Mesendoderm (in vitro differentiated cells): ENCODE measurements around the gene MAGIX. TPM values are rescaled to one million over a fixed set of nuclear protein-coding genes. Genes with fewer than 3 reads are reported as not detected.
A peak's percentile ranks its signal among the peaks of the same experiment; 100 is the strongest.

ENCODE experiments used
- DNase-seq: peaks from one replicate; pipeline ENCODE4 v3.0.0; 2013
- H2AK5ac ChIP-seq: 2 replicates; pipeline ENCODE4 v1.6.1; 2013; ENCODE audit warnings: low read length, inconsistent platforms
- H2BK120ac ChIP-seq: 2 replicates; pipeline ENCODE4 v1.6.1; 2013; ENCODE audit warnings: low read depth, mild to moderate bottlenecking, low read length, moderate library complexity, mixed read lengths
- H2BK15ac ChIP-seq: replicated peaks from 2 replicates; pipeline ENCODE4 v1.6.1; 2013; ENCODE audit warnings: low read depth, mild to moderate bottlenecking, moderate library complexity
- H2BK5ac ChIP-seq: 2 replicates; pipeline ENCODE4 v1.6.1; 2013; ENCODE audit warnings: low read length, inconsistent platforms
- H3K18ac ChIP-seq: 2 replicates; pipeline ENCODE4 v1.6.1; 2013; ENCODE audit warnings: mild to moderate bottlenecking, low read length, mixed read lengths
- H3K23ac ChIP-seq: one replicate; pipeline ENCODE4 v1.6.1; 2013; ENCODE audit warnings: low read length
- H3K27ac ChIP-seq: 2 replicates; pipeline ENCODE4 v1.5.1; 2013; ENCODE audit warnings: low read depth, mild to moderate bottlenecking, inconsistent platforms, low read length, moderate library complexity
- H3K27me3 ChIP-seq: 2 replicates; pipeline ENCODE4 v1.6.1; 2013; ENCODE audit warnings: low read length, control low read depth, mild to moderate bottlenecking, inconsistent platforms; ENCODE audit not compliant: insufficient read depth, poor library complexity
- H3K36me3 ChIP-seq: 2 replicates; pipeline ENCODE4 v1.6.1; 2013; ENCODE audit warnings: low read length, inconsistent platforms; ENCODE audit not compliant: control insufficient read depth, insufficient read depth
- H3K4ac ChIP-seq: one replicate; pipeline ENCODE4 v1.6.1; 2013; ENCODE audit warnings: low read depth, mild to moderate bottlenecking, low read length, moderate library complexity
- H3K4me1 ChIP-seq: 2 replicates; pipeline ENCODE4 v1.6.1; 2013; ENCODE audit warnings: low read depth, low read length, inconsistent platforms; ENCODE audit not compliant: control insufficient read depth
- H3K4me2 ChIP-seq: 2 replicates; pipeline ENCODE4 v1.6.1; 2013; ENCODE audit warnings: low read length
- H3K4me3 ChIP-seq: 2 replicates; pipeline ENCODE4 v1.5.1; 2013; ENCODE audit warnings: mild to moderate bottlenecking, low read length
- H3K56ac ChIP-seq: one replicate; pipeline ENCODE4 v1.6.1; 2013; ENCODE audit warnings: low read length
- H3K79me1 ChIP-seq: 2 replicates; pipeline ENCODE4 v1.6.1; 2013; ENCODE audit warnings: low read length, inconsistent platforms
- H3K79me2 ChIP-seq: 2 replicates; pipeline ENCODE4 v1.6.1; 2013; ENCODE audit warnings: mild to moderate bottlenecking, low read length; ENCODE audit not compliant: control insufficient read depth, insufficient read depth
- H3K9ac ChIP-seq: 2 replicates; pipeline ENCODE4 v1.6.1; 2013; ENCODE audit warnings: low read length, inconsistent platforms
- H4K5ac ChIP-seq: one replicate; pipeline ENCODE4 v1.6.1; 2013; ENCODE audit warnings: low read length
- H4K8ac ChIP-seq: one replicate; pipeline ENCODE4 v1.6.1; 2013; ENCODE audit warnings: low read depth, mild to moderate bottlenecking, control low read depth, low read length, moderate library complexity
- WGBS: extraction: QIAGEN DNeasy Blood & Tissue Kit; methylation state at CpG from one replicate; pipeline ENCODE4 v1.1.7; 2013; ENCODE audit warnings: low lambda C conversion rate, missing lambda C conversion rate; ENCODE audit not compliant: insufficient coverage; ENCODE audit errors: extremely low coverage; 5-methylcytosine and 5-hydroxymethylcytosine counted together
- polyA plus RNA-seq, 2 experiments: library from polyadenylated mRNA; stranded (reverse); fragments of 200-250 nt; gene quantifications; one replicate each; pipeline ENCODE4 v1.2.3, GENCODE V29; 2013

Gene MAGIX
- polyA plus RNA-seq (2013, experiment 1 of 2): 0.29 TPM
- polyA plus RNA-seq (2013, experiment 2 of 2): 0.38 TPM

DNA sequence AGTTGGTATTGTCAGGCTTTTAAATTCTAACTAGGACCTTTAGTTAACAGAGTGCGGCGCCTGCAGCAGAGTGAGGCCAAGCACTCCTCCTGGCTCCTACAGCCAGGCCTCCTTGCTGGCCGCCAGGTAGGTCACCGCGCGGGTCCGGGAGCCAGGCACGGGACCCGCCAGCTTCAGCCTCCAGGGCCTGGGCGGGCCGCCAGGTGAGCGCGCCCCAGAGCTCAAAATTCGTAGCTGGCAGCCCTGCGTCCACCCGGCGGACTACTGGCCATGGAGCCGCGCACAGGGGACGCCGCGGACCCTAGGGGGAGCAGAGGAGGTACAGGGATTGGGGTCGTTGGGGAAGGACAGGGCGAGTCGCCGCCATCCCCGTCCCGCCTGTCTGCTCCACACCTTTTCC is at the start of gene MAGIX:
Gene MAGIX (plus strand): TSS at position 139 of the 400 bp plus-strand sequence. CDS start 132 bp downstream, at position 271.
- H3K4me2 ChIP-seq: no peak within 1 kb of the TSS
- H3K27ac ChIP-seq: no peak within 1 kb of the TSS
- no peak within 1 kb of the TSS for H3K4me3 ChIP-seq
- no peak within 1 kb of the TSS for H2BK120ac ChIP-seq
- H4K5ac ChIP-seq: no peak within 1 kb of the TSS
- H3K36me3 ChIP-seq: no peaks in the 10 kb centered on the region
- no peak for DNase-seq
- no peak within 1 kb of the TSS for H2AK5ac ChIP-seq
- no peak within 1 kb of the TSS for H2BK15ac ChIP-seq
- no peak within 1 kb of the TSS for H3K4ac ChIP-seq
- H3K4me1 ChIP-seq: no peaks in the 10 kb centered on the region
- no peaks in the 10 kb centered on the region for H3K27me3 ChIP-seq
- H4K8ac ChIP-seq: no peak within 1 kb of the TSS
- H3K79me2 ChIP-seq: no peaks in the 10 kb centered on the region
- no peak within 1 kb of the TSS for H3K23ac ChIP-seq
- H3K79me1 ChIP-seq: no peaks in the 10 kb centered on the region
- H3K9ac ChIP-seq: peak within 1 kb of the TSS; percentile 24
- H3K56ac ChIP-seq: peak within 1 kb of the TSS; percentile 42
- no peak within 1 kb of the TSS for H3K18ac ChIP-seq
- WGBS: no CpG with 5 or more reads among the region's 28 CpGs
- no peak within 1 kb of the TSS for H2BK5ac ChIP-seq

DNA sequence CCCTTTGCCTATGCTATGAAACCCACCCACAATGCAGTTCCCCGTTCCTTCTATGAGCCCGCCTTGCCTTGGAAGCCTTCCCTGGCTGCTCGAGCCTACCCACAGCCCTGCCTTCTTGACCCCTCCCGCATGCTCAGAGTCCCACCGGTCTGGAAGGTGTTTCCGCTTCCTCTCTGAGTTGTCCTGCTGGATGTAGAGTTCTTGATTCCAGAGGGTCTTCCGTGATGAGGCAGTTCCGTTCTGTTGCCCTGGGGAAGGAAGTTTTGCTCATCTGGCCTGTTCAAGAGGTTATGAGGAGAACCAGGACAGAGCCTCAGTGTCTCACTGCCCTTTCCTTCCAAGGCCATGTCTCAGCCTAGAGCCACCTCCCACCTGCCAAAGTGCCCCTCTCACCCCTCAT is 46.5 kb upstream of the MAGIX start:
- no peak overlapping the region for H3K27ac ChIP-seq
- no peaks in the 10 kb centered on the region for H3K27me3 ChIP-seq
- H2BK15ac ChIP-seq: no peak overlapping the region
- H2AK5ac ChIP-seq: no peak overlapping the region
- H4K8ac ChIP-seq: no peak overlapping the region
- no peaks in the 10 kb centered on the region for H3K4me1 ChIP-seq
- no peak overlapping the region for H3K4ac ChIP-seq
- H3K79me2 ChIP-seq: no peaks in the 10 kb centered on the region
- H2BK120ac ChIP-seq: no peak overlapping the region
- H3K56ac ChIP-seq: no peak overlapping the region
- H3K9ac ChIP-seq: no peak overlapping the region
- no peak overlapping the region for H3K23ac ChIP-seq
- no peak for DNase-seq
- no peak overlapping the region for H3K18ac ChIP-seq
- no peak overlapping the region for H3K4me3 ChIP-seq
- no peak overlapping the region for H4K5ac ChIP-seq
- H3K79me1 ChIP-seq: no peaks in the 10 kb centered on the region
- WGBS: no CpG with 5 or more reads among the region's 8 CpGs
- no peak overlapping the region for H2BK5ac ChIP-seq
- peaks cover 2% of the 10 kb centered on the region for H3K36me3 ChIP-seq
- no peak overlapping the region for H3K4me2 ChIP-seq

DNA sequence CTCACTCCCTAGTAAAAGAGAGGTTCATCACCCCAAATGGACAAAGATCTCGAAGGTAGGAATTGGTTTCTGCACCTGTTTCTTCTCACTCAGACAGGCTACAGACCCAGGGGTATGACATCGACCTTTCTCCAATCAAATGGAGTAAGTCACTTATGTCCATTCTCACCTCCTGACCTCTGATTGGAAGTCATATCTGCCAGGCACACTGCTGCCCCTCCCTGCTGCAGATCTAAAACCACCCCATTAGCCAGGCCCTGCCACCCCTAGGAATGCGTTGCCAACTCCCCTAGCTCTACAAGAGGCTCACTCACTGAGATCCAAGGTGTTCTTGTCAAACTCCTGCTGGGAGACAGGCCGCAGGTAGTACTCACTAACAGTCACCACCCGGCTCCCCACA is 45.8 kb upstream of the MAGIX start:
- H3K23ac ChIP-seq: no peak overlapping the region
- H3K4me1 ChIP-seq: no peaks in the 10 kb centered on the region
- H3K27ac ChIP-seq: no peak overlapping the region
- peaks cover 2% of the 10 kb centered on the region for H3K36me3 ChIP-seq
- H4K5ac ChIP-seq: no peak overlapping the region
- no peak overlapping the region for H3K4me2 ChIP-seq
- no CpG with 5 or more reads among the region's 5 CpGs for whole genome bisulfite sequencing
- no peaks in the 10 kb centered on the region for H3K27me3 ChIP-seq
- H2BK120ac ChIP-seq: no peak overlapping the region
- H3K56ac ChIP-seq: no peak overlapping the region
- no peak overlapping the region for H3K4me3 ChIP-seq
- no peaks in the 10 kb centered on the region for H3K79me2 ChIP-seq
- H2AK5ac ChIP-seq: no peak overlapping the region
- H3K18ac ChIP-seq: no peak overlapping the region
- no peaks in the 10 kb centered on the region for H3K79me1 ChIP-seq
- H3K4ac ChIP-seq: no peak overlapping the region
- no peak for DNase-seq
- no peak overlapping the region for H2BK5ac ChIP-seq
- no peak overlapping the region for H4K8ac ChIP-seq
- no peak overlapping the region for H2BK15ac ChIP-seq
- H3K9ac ChIP-seq: no peak overlapping the region

DNA sequence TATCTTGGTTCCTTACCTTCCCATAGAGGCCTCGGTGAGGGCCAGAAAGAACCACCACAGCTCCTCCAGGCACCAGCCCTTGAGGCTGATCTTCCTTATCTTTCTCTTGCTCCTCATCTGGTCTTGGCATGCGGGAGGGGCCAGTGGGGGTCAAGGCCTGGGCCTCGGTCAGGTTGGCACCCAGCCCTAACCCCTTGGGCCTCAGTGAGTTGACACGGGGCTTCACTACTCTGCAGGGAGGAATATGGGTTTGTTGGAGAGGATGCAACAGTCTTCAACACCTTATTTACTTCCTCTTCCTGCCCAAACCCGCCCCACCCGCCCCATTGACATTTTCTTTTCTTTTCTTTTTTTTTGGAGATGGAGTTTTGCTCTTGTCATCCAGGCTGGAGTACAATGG is 45.0 kb upstream of the MAGIX start:
- no peaks in the 10 kb centered on the region for H3K27me3 ChIP-seq
- H3K56ac ChIP-seq: no peak overlapping the region
- H3K18ac ChIP-seq: no peak overlapping the region
- no peak overlapping the region for H3K27ac ChIP-seq
- H2BK120ac ChIP-seq: no peak overlapping the region
- no peaks in the 10 kb centered on the region for H3K79me2 ChIP-seq
- peaks cover 2% of the 10 kb centered on the region for H3K36me3 ChIP-seq
- no peak for DNase-seq
- H4K8ac ChIP-seq: no peak overlapping the region
- no peaks in the 10 kb centered on the region for H3K4me1 ChIP-seq
- no CpG with 5 or more reads among the region's 6 CpGs for WGBS
- no peaks in the 10 kb centered on the region for H3K79me1 ChIP-seq
- H4K5ac ChIP-seq: no peak overlapping the region
- no peak overlapping the region for H3K4me3 ChIP-seq
- H3K4me2 ChIP-seq: no peak overlapping the region
- no peak overlapping the region for H2AK5ac ChIP-seq
- H3K23ac ChIP-seq: no peak overlapping the region
- no peak overlapping the region for H3K9ac ChIP-seq
- H3K4ac ChIP-seq: no peak overlapping the region
- no peak overlapping the region for H2BK15ac ChIP-seq
- H2BK5ac ChIP-seq: no peak overlapping the region

DNA sequence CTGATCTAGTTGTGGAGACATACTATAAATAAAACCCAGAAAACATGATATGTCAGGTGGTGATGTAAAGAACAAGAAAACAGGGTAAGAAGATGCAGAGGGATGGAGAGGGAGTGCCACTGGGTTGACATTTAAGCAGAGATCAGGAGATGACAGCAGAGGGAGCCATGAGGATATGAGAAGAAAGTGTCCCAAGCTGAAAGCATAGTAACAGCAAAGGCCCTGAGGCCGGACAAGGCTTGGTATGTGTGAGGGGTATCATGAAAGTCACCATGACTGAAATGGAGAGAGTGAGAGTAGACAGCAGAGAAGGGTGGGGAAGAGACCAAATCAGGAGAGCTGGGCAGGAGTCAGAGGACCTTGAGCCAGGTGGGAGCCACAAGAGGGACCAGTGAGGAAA is 42.5 kb upstream of the MAGIX start:
- H3K4me1 ChIP-seq: no peaks in the 10 kb centered on the region
- H2AK5ac ChIP-seq: no peak overlapping the region
- H3K79me2 ChIP-seq: peaks cover 4% of the 10 kb centered on the region
- no peak overlapping the region for H3K4ac ChIP-seq
- WGBS: no CpG with 5 or more reads among the region's 1 CpG
- H2BK15ac ChIP-seq: no peak overlapping the region
- no peaks in the 10 kb centered on the region for H3K79me1 ChIP-seq
- no peak overlapping the region for H3K9ac ChIP-seq
- no peak overlapping the region for H3K27ac ChIP-seq
- H3K18ac ChIP-seq: no peak overlapping the region
- H3K36me3 ChIP-seq: no peaks in the 10 kb centered on the region
- H2BK120ac ChIP-seq: no peak overlapping the region
- no peak overlapping the region for H4K8ac ChIP-seq
- no peak overlapping the region for H3K23ac ChIP-seq
- no peaks in the 10 kb centered on the region for H3K27me3 ChIP-seq
- DNase-seq: peak; percentile 25
- no peak overlapping the region for H3K56ac ChIP-seq
- H3K4me3 ChIP-seq: no peak overlapping the region
- no peak overlapping the region for H4K5ac ChIP-seq
- H3K4me2 ChIP-seq: no peak overlapping the region
- H2BK5ac ChIP-seq: no peak overlapping the region

DNA sequence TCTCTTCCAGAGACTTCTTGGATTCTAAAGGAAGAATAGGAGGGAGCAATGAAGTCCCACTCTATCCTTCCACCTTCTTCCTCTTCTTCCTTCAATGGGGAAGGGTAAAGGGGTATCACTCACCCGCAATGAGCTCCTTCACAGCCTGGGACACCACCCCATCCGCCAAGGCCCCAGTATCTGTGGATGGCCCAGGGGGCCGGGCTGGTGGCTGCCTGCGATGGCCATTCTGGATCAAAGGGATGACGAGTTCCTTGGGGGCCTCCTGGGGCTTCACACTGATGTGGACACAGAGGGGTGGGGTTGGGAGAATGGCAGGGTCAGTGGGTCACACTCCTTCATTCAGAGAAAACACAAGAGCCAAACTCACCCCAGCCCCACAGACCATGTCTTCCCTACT is 40.1 kb upstream of the MAGIX start:
- no peaks in the 10 kb centered on the region for H3K36me3 ChIP-seq
- H3K18ac ChIP-seq: no peak overlapping the region
- H3K27me3 ChIP-seq: no peaks in the 10 kb centered on the region
- no peak overlapping the region for H4K5ac ChIP-seq
- no peak overlapping the region for H3K23ac ChIP-seq
- no peak overlapping the region for H2BK120ac ChIP-seq
- WGBS: no CpG with 5 or more reads among the region's 5 CpGs
- H3K9ac ChIP-seq: no peak overlapping the region
- no peak overlapping the region for H4K8ac ChIP-seq
- no peak overlapping the region for H2BK5ac ChIP-seq
- no peak overlapping the region for H3K4me3 ChIP-seq
- no peak overlapping the region for H2BK15ac ChIP-seq
- no peak overlapping the region for H2AK5ac ChIP-seq
- H3K79me2 ChIP-seq: peaks cover 4% of the 10 kb centered on the region
- H3K4ac ChIP-seq: no peak overlapping the region
- H3K4me1 ChIP-seq: no peaks in the 10 kb centered on the region
- no peak overlapping the region for H3K4me2 ChIP-seq
- no peaks in the 10 kb centered on the region for H3K79me1 ChIP-seq
- H3K27ac ChIP-seq: no peak overlapping the region
- no peak for DNase-seq
- H3K56ac ChIP-seq: no peak overlapping the region
